DND-41 (cell line): Measurements from ENCODE around the gene SEPTIN1.

Experiments used
- CTCF ChIP-seq: IDR thresholded peaks from 2 replicates; pipeline ENCODE4 v1.5.1; 2012; ENCODE audit warnings: borderline replicate concordance, low read length, moderate library complexity, mild to moderate bottlenecking; ENCODE audit not compliant: poor library complexity, severe bottlenecking; ENCODE audit errors: extremely low read depth
- EZH2 ChIP-seq: IDR thresholded peaks from 3 replicates; pipeline ENCODE4 v1.6.1; 2012; ENCODE audit warnings: borderline replicate concordance, low read depth, mild to moderate bottlenecking, moderate library complexity, low read length, inconsistent platforms; ENCODE audit not compliant: severe bottlenecking

DNA sequence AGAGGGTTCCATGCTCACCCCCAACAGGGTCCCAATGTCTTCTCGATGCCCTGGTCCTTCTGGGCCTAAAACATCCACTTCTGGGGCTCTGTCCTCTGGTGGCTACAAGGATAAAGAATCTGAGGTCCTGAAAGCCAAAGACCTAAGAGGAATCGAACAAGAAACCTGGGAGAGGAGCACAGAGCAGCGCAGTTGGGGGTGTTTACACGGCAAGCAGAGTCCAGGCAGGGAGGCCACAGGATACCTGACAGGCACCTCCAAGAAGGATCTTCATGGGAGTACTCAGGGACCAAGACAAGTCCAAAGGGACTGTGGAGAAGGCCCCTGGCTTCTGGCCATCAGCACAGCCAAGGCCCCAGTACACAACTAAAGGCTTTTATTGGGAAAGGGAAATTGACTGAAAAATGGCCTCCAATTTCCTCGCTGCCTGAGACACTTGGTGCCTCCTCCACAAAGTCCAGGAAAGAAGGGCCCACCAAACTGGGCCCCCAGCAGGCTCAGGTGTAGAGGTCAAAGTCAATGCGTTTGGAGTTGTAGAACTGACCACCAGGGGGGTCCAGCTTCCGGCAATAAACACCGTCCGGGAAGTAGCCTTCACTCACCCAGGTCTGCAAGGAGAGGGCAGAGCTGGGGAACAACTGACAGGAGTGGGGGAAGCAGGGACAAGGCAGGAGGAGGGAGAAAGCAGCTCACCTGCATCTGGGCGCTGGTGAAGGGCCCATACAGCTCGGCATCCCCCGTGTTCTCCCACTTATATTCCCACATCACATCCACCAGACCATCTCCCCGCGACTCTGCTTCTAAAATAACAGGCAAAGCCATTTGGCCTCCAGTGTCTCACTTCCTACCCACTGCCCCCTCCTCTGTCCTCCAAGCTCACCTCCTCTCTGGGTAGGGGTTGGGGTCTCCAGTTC is 29.6 kb downstream of the SEPTIN1 start:
- no peak for TF ChIP-seq CTCF
- no peak for TF ChIP-seq EZH2
